HepG2 (cell line): ENCODE results near the gene MYL11. TPM values are rescaled to one million over a fixed set of nuclear protein-coding genes. Genes with fewer than 3 reads are reported as not detected.

Experiments
- AGO2 ChIP-seq: fragments of 200-400 bp; formaldehyde crosslinking; optimal IDR thresholded peaks from 2 replicates; pipeline ENCODE3; 2017; ENCODE audit warnings: mild to moderate bottlenecking, low read depth, low read length, moderate library complexity
- ETV6 ChIP-seq: sonication (generic); formaldehyde crosslinking; conservative IDR thresholded peaks from 2 replicates; pipeline ENCODE4 v1.4.0; 2020; ENCODE audit warnings: missing genetic modification reagents
- HOXA5 ChIP-seq: sonication (generic); formaldehyde crosslinking; IDR thresholded peaks from 2 replicates; pipeline ENCODE4 v1.4.0; 2020; ENCODE audit warnings: missing genetic modification reagents
- MXD4 ChIP-seq: IDR thresholded peaks from 2 replicates; pipeline ENCODE4 v1.6.1; 2016; ENCODE audit warnings: mild to moderate bottlenecking, missing biosample characterization, missing genetic modification reagents
- ONECUT2 ChIP-seq: sonication (generic); formaldehyde crosslinking; IDR thresholded peaks from 2 replicates; pipeline ENCODE4 v1.4.0; 2020; ENCODE audit warnings: missing genetic modification reagents
- SNAPC5 ChIP-seq: sonication (generic); formaldehyde crosslinking; IDR thresholded peaks from 2 replicates; pipeline ENCODE4 v1.8.1; 2023; ENCODE audit warnings: mild to moderate bottlenecking, missing genetic modification reagents, borderline replicate concordance
- WIZ ChIP-seq: sonication (generic); formaldehyde crosslinking; IDR thresholded peaks from 2 replicates; pipeline ENCODE4 v1.5.1; 2020; ENCODE audit warnings: mild to moderate bottlenecking, missing genetic modification reagents
- ZNF12 ChIP-seq: sonication (generic); formaldehyde crosslinking; IDR thresholded peaks from 2 replicates; pipeline ENCODE4 v1.5.0; 2020; ENCODE audit warnings: missing genetic modification reagents
- ZNF136 ChIP-seq: sonication (generic); formaldehyde crosslinking; IDR thresholded peaks from 2 replicates; pipeline ENCODE4 v1.8.1; 2022; ENCODE audit warnings: low read depth, mild to moderate bottlenecking, moderate library complexity, missing genetic modification reagents
- ZNF570 ChIP-seq: sonication (generic); formaldehyde crosslinking; IDR thresholded peaks from 2 replicates; pipeline ENCODE4 v1.4.0; 2020; ENCODE audit warnings: mild to moderate bottlenecking, missing genetic modification reagents, borderline replicate concordance
- ZNF652 ChIP-seq: IDR thresholded peaks from 2 replicates; pipeline ENCODE4 v1.6.1; 2016; ENCODE audit warnings: low read depth, borderline replicate concordance
- ZNF772 ChIP-seq: sonication (generic); formaldehyde crosslinking; IDR thresholded peaks from 2 replicates; pipeline ENCODE4 v1.5.0; 2020; ENCODE audit warnings: mild to moderate bottlenecking, missing genetic modification reagents
- ZNF891 ChIP-seq: sonication (generic); formaldehyde crosslinking; IDR thresholded peaks from 2 replicates; pipeline ENCODE4 v1.5.0; 2020; ENCODE audit warnings: mild to moderate bottlenecking, missing genetic modification reagents
- ZSCAN22 ChIP-seq: sonication (generic); formaldehyde crosslinking; IDR thresholded peaks from 2 replicates; pipeline ENCODE4 v1.4.0; 2020; ENCODE audit warnings: mild to moderate bottlenecking, missing genetic modification reagents
- polyA plus RNA-seq, 8 experiments: library from polyadenylated mRNA; depleted of rRNA in 3 of 8; stranded (reverse) in 7 of 8; unstranded in 1 of 8; fragments of >200 nt; fragmentation: Illumina TruSeq in 4 of 8; extraction: Trizol in 4 of 8; gene quantifications; 2 replicates each; pipeline versions ENCODE4 v1.2.1 to v1.2.3, GENCODE V29; 2011 to 2016; ENCODE audit warnings: low read depth in 4 of 8, missing spikeins in 1 of 8, mixed read lengths in 1 of 8; ENCODE audit not compliant: insufficient read depth in 1 of 8
- total RNA-seq, 5 experiments: library from RNA; depleted of rRNA; stranded (reverse); fragments of >200 nt; fragmentation: Illumina TruSeq; extraction: Trizol; gene quantifications; 2 replicates each; pipeline ENCODE4 v1.2.3, GENCODE V29; 2016; ENCODE audit warnings: low read depth in 1 of 5
- TF ChIP-seq, protein P1 (sequence below), 2 experiments: sonication (generic) in 1 of 2; formaldehyde crosslinking in 1 of 2; IDR thresholded peaks; 2 replicates each; pipeline versions ENCODE4 v1.4.0 to v1.6.1; 2016 to 2020; ENCODE audit warnings: borderline replicate concordance in 1 of 2, low read depth in 1 of 2, mild to moderate bottlenecking in 1 of 2, missing genetic modification reagents in 1 of 2
- TF ChIP-seq, protein P2 (sequence below): sonication (generic); formaldehyde crosslinking; conservative IDR thresholded peaks from 2 replicates; pipeline ENCODE4 v1.4.0; 2020; ENCODE audit warnings: missing genetic modification reagents
- TF ChIP-seq, protein P3 (sequence below): sonication (generic); formaldehyde crosslinking; IDR thresholded peaks from 2 replicates; pipeline ENCODE4 v1.5.0; 2020; ENCODE audit warnings: missing genetic modification reagents, mild to moderate bottlenecking, borderline replicate concordance
- TF ChIP-seq, protein P4 (sequence below): sonication (generic); formaldehyde crosslinking; IDR thresholded peaks from 2 replicates; pipeline ENCODE4 v1.5.1; 2020; ENCODE audit warnings: mild to moderate bottlenecking, moderate library complexity, missing genetic modification reagents

The MYL11 gene
- total and polyA plus RNA-seq, 2 of the 13 experiments (the other 11 are each of a cell fraction or from before 2014, with no cell fraction given): not detected

DNA sequence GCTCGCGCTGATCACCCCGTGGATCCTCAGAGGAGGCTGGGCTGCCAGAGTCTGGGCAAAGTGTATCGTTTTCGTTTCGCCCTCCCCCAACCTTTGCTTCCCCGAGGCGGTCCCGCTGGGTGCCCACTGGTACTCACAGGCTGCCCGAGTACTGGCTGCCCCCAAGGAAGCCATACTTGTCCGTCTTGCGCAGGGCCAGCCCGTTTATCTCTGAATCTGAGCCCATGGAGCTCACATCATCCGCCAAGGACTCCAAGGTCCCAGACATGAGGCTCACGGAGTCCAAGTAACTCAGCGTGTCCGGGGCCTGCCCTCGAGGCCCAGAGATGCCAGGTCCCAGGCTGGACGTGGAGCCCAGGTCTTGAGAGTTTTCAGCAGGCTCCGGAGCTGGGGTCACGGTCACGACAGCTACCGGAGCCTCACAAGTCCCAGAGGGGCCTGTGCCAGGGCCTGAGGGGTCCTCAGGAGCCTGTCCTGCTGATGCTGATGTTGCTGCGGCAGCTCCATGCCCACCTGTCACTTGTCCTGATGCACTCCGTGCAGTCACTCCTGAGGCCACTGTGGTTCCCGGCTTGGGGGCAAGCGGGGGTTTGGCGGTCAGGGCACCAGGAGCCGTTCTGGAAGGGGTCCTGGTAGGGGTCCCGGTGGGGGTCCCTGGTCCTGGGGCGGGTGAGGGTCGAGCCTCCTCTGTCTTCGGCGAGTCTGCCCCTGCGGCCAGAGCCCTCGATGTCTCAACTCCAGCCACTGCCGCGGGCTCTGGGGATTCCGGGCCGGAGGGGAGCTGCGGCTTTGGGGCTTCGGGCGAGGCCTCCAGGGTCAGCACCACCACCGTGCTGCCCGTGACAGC is 5.3 kb upstream of the MYL11 start (continued):
- TF ChIP-seq, protein P1, sequence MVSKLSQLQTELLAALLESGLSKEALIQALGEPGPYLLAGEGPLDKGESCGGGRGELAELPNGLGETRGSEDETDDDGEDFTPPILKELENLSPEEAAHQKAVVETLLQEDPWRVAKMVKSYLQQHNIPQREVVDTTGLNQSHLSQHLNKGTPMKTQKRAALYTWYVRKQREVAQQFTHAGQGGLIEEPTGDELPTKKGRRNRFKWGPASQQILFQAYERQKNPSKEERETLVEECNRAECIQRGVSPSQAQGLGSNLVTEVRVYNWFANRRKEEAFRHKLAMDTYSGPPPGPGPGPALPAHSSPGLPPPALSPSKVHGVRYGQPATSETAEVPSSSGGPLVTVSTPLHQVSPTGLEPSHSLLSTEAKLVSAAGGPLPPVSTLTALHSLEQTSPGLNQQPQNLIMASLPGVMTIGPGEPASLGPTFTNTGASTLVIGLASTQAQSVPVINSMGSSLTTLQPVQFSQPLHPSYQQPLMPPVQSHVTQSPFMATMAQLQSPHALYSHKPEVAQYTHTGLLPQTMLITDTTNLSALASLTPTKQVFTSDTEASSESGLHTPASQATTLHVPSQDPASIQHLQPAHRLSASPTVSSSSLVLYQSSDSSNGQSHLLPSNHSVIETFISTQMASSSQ (IDR thresholded peaks at IDR 0.05; ENCODE audit: low read depth): no peak
- TF ChIP-seq, protein P1 (CRISPR knock-in tag; IDR thresholded peaks at IDR 0.05; ENCODE audit: borderline replicate concordance): 0 out of 2 replicates have a peak, but pooled peaks have one; percentile 19
- TF ChIP-seq ZNF772 (CRISPR knock-in tag) (peak; percentile 56; the same call in 1 of the 2 replicates), AGO2 (peak; percentile 61), ZNF891 (peak; percentile 10; the same call in 1 of the 2 replicates), MXD4 (CRISPR knock-in tag) (0 out of 2 replicates have a peak, but pooled peaks have one; percentile 27), ZNF652 (CRISPR knock-in tag) (no peak), ZNF136 (CRISPR knock-in tag) (no peak), ZSCAN22 (CRISPR knock-in tag) (no peak), WIZ (CRISPR knock-in tag) (no peak), ZNF12 (CRISPR knock-in tag) (no peak), HOXA5 (CRISPR knock-in tag) (no peak), SNAPC5 (no peak), ZNF570 (no peak), ETV6 (CRISPR knock-in tag) (no peak), ONECUT2 (no peak)
- TF ChIP-seq, protein P2, sequence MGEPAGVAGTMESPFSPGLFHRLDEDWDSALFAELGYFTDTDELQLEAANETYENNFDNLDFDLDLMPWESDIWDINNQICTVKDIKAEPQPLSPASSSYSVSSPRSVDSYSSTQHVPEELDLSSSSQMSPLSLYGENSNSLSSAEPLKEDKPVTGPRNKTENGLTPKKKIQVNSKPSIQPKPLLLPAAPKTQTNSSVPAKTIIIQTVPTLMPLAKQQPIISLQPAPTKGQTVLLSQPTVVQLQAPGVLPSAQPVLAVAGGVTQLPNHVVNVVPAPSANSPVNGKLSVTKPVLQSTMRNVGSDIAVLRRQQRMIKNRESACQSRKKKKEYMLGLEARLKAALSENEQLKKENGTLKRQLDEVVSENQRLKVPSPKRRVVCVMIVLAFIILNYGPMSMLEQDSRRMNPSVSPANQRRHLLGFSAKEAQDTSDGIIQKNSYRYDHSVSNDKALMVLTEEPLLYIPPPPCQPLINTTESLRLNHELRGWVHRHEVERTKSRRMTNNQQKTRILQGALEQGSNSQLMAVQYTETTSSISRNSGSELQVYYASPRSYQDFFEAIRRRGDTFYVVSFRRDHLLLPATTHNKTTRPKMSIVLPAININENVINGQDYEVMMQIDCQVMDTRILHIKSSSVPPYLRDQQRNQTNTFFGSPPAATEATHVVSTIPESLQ (CRISPR knock-in tag): no peak
- TF ChIP-seq, protein P3, sequence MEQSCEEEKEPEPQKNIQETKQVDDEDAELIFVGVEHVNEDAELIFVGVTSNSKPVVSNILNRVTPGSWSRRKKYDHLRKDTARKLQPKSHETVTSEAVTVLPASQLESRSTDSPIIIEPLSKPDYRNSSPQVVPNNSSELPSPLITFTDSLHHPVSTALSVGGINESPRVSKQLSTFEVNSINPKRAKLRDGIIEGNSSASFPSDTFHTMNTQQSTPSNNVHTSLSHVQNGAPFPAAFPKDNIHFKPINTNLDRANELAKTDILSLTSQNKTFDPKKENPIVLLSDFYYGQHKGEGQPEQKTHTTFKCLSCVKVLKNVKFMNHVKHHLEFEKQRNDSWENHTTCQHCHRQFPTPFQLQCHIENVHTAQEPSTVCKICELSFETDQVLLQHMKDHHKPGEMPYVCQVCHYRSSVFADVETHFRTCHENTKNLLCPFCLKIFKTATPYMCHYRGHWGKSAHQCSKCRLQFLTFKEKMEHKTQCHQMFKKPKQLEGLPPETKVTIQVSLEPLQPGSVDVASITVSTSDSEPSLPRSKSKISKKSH (CRISPR knock-in tag): peak; percentile 40; the same call in 1 of the 2 replicates
- TF ChIP-seq, protein P4, sequence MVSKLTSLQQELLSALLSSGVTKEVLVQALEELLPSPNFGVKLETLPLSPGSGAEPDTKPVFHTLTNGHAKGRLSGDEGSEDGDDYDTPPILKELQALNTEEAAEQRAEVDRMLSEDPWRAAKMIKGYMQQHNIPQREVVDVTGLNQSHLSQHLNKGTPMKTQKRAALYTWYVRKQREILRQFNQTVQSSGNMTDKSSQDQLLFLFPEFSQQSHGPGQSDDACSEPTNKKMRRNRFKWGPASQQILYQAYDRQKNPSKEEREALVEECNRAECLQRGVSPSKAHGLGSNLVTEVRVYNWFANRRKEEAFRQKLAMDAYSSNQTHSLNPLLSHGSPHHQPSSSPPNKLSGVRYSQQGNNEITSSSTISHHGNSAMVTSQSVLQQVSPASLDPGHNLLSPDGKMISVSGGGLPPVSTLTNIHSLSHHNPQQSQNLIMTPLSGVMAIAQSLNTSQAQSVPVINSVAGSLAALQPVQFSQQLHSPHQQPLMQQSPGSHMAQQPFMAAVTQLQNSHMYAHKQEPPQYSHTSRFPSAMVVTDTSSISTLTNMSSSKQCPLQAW (CRISPR knock-in tag): peak; percentile 36; the same call in 1 of the 2 replicates
